H9 (cell line): ENCODE results near the gene GRID2. TPM values are rescaled to one million over a fixed set of nuclear protein-coding genes. Genes with fewer than 3 reads are reported as not detected.

Experiments used
- DNase-seq: peaks from one replicate; pipeline ENCODE4 v3.0.0-alpha.2; 2017
- H2AFZ ChIP-seq: one replicate; pipeline ENCODE4 v1.6.1; 2013; ENCODE audit warnings: mild to moderate bottlenecking, low read length, control low read depth, moderate library complexity
- H2AK5ac ChIP-seq: 2 replicates; pipeline ENCODE4 v1.6.1; 2013; ENCODE audit warnings: low read length, control low read depth, mixed read lengths; ENCODE audit not compliant: insufficient read length
- H2BK120ac ChIP-seq: one replicate; pipeline ENCODE4 v1.6.1; 2013; ENCODE audit warnings: low read depth, mild to moderate bottlenecking, low read length, control low read depth, inconsistent platforms; ENCODE audit not compliant: poor library complexity, severe bottlenecking
- H2BK12ac ChIP-seq: 2 replicates; pipeline ENCODE4 v1.6.1; 2013; ENCODE audit warnings: low read length, control low read depth, mixed read lengths, low read depth; ENCODE audit not compliant: insufficient read length
- H2BK15ac ChIP-seq: 2 replicates; pipeline ENCODE4 v1.6.1; 2013; ENCODE audit warnings: low read depth, low read length, control low read depth
- H2BK20ac ChIP-seq: one replicate; pipeline ENCODE4 v1.6.1; 2013; ENCODE audit warnings: low read depth, mild to moderate bottlenecking, low read length, control low read depth, inconsistent platforms; ENCODE audit not compliant: poor library complexity, severe bottlenecking
- H2BK5ac ChIP-seq: 2 replicates; pipeline ENCODE4 v1.6.1; 2013; ENCODE audit warnings: low read length, control low read depth, mixed read lengths; ENCODE audit not compliant: insufficient read length
- H3K14ac ChIP-seq: 2 replicates; pipeline ENCODE4 v1.6.1; 2013; ENCODE audit warnings: low read length, control low read depth; ENCODE audit not compliant: insufficient read depth
- H3K18ac ChIP-seq: 2 replicates; pipeline ENCODE4 v1.6.1; 2013; ENCODE audit warnings: low read depth, mild to moderate bottlenecking, mixed read lengths, low read length, control low read depth; ENCODE audit not compliant: insufficient read length
- H3K23ac ChIP-seq: 2 replicates; pipeline ENCODE4 v1.6.1; 2013; ENCODE audit warnings: low read length, control low read depth, mixed read lengths, low read depth; ENCODE audit not compliant: insufficient read length
- H3K23me2 ChIP-seq: 2 replicates; pipeline ENCODE4 v1.6.1; 2013; ENCODE audit warnings: low read depth, mild to moderate bottlenecking, mixed read lengths, low read length, control low read depth; ENCODE audit not compliant: insufficient read length, poor library complexity, severe bottlenecking
- H3K27ac ChIP-seq: 2 replicates; pipeline ENCODE4 v1.5.1; 2013; ENCODE audit warnings: low read length, control low read depth, mixed read lengths, low read depth; ENCODE audit not compliant: insufficient read length
- H3K27me3 ChIP-seq: 2 replicates; pipeline ENCODE4 v1.6.1; 2013; ENCODE audit warnings: low read length, control low read depth, inconsistent platforms; ENCODE audit not compliant: insufficient read depth
- H3K4ac ChIP-seq: 2 replicates; pipeline ENCODE4 v1.6.1; 2013; ENCODE audit warnings: low read depth, mild to moderate bottlenecking, control low read depth, inconsistent platforms, low read length, moderate library complexity
- H3K4me1 ChIP-seq: 2 replicates; pipeline ENCODE4 v1.6.1; 2013; ENCODE audit warnings: low read length, control low read depth, inconsistent platforms; ENCODE audit not compliant: insufficient read depth
- H3K4me2 ChIP-seq: 2 replicates; pipeline ENCODE4 v1.6.1; 2013; ENCODE audit warnings: low read length, control low read depth, mixed read lengths; ENCODE audit not compliant: insufficient read length, insufficient read depth
- H3K56ac ChIP-seq: 2 replicates; pipeline ENCODE4 v1.6.1; 2013; ENCODE audit warnings: low read depth, mild to moderate bottlenecking, mixed read lengths, low read length, control low read depth; ENCODE audit not compliant: insufficient read length
- H3K79me1 ChIP-seq: 2 replicates; pipeline ENCODE4 v1.6.1; 2013; ENCODE audit warnings: low read depth, mild to moderate bottlenecking, moderate library complexity, low read length, control low read depth, inconsistent platforms; ENCODE audit not compliant: insufficient read depth, poor library complexity, severe bottlenecking
- H3K79me2 ChIP-seq: 2 replicates; pipeline ENCODE4 v1.6.1; 2013; ENCODE audit warnings: low read length, control low read depth, inconsistent platforms; ENCODE audit not compliant: insufficient read depth
- H3K9ac ChIP-seq: 2 replicates; pipeline ENCODE4 v1.6.1; 2013; ENCODE audit warnings: low read length, control low read depth, mixed read lengths; ENCODE audit not compliant: insufficient read length; ENCODE audit errors: extremely low read depth
- H3K9me3 ChIP-seq: one replicate; pipeline ENCODE4 v1.6.1; 2013; ENCODE audit warnings: low read depth, low read length, inconsistent platforms; ENCODE audit not compliant: control insufficient read depth
- H3T11ph ChIP-seq: one replicate; pipeline ENCODE4 v1.6.1; 2013; ENCODE audit warnings: mild to moderate bottlenecking, low read length, control low read depth, inconsistent platforms
- H4K20me1 ChIP-seq: one replicate; pipeline ENCODE4 v1.6.1; 2013; ENCODE audit not compliant: control insufficient read depth, insufficient read length, insufficient read depth
- H4K5ac ChIP-seq: 2 replicates; pipeline ENCODE4 v1.6.1; 2013; ENCODE audit warnings: low read depth, mild to moderate bottlenecking, mixed read lengths, low read length, control low read depth; ENCODE audit not compliant: insufficient read length
- H4K8ac ChIP-seq: replicated peaks from 2 replicates; pipeline ENCODE4 v1.6.1; 2013; ENCODE audit warnings: low read length, control low read depth, mixed read lengths, low read depth; ENCODE audit not compliant: insufficient read length
- H4K91ac ChIP-seq: 2 replicates; pipeline ENCODE4 v1.6.1; 2013; ENCODE audit warnings: low read depth, mild to moderate bottlenecking, moderate library complexity, mixed read lengths, low read length, control low read depth; ENCODE audit not compliant: insufficient read length
- H3K27ac Mint-ChIP-seq, 3 experiments: 2 replicates in 2 of 3; 3 replicates in 1 of 3; pipeline ENCODE4 v1.8.0; 2020 to 2021; ENCODE audit warnings: mixed read lengths in 3 of 3, mild to moderate bottlenecking in 1 of 3, moderate library complexity in 1 of 3
- H3K27me3 Mint-ChIP-seq: 2 replicates; pipeline ENCODE4 v1.8.0; 2021; ENCODE audit warnings: low read depth, mild to moderate bottlenecking, moderate library complexity, mixed read lengths
- H3K36me3 Mint-ChIP-seq, 3 experiments: 2 replicates in 2 of 3; 3 replicates in 1 of 3; pipeline ENCODE4 v1.8.0; 2020 to 2021; ENCODE audit warnings: low read depth in 3 of 3, mixed read lengths in 3 of 3; ENCODE audit not compliant: insufficient read depth in 1 of 3
- H3K4me1 Mint-ChIP-seq, 2 experiments: 2 replicates each; pipeline ENCODE4 v1.8.0; 2020; ENCODE audit warnings: mixed read lengths in 2 of 2
- H3K4me3 Mint-ChIP-seq, 2 experiments: 2 replicates in 1 of 2; 3 replicates in 1 of 2; pipeline ENCODE4 v1.8.0; 2020 to 2021; ENCODE audit warnings: mild to moderate bottlenecking in 2 of 2, mixed read lengths in 2 of 2, moderate library complexity in 1 of 2
- H3K9me3 Mint-ChIP-seq, 2 experiments: 2 replicates in 1 of 2; 3 replicates in 1 of 2; pipeline ENCODE4 v1.8.0; 2020; ENCODE audit warnings: mild to moderate bottlenecking in 2 of 2, mixed read lengths in 2 of 2, moderate library complexity in 1 of 2
- CTCF ChIP-seq: fragments of 200-600 bp; sonication (generic); conservative IDR thresholded peaks from 3 replicates; pipeline ENCODE4 v1.8.0; 2021; ENCODE audit warnings: antibody characterized with exemption, mild to moderate bottlenecking
- WGBS: extraction: QIAGEN DNeasy Blood & Tissue Kit; methylation state at CpG from one replicate; pipeline ENCODE4 v1.1.7; 2013; ENCODE audit warnings: missing lambda C conversion rate, low lambda C conversion rate, mixed read lengths; ENCODE audit not compliant: insufficient read length; ENCODE audit errors: extremely low coverage; 5-methylcytosine and 5-hydroxymethylcytosine counted together
- total RNA-seq: library from RNA; stranded (reverse); gene quantifications from 2 replicates; pipeline ENCODE4 v1.2.1, GENCODE V29; 2021

Gene GRID2
- total RNA-seq, 1 experiment from 2014 or later = 21.8 TPM

GRCh38 chr4:92678292-92678691 is 374.5 kb downstream of the GRID2 start:
- Histone ChIP-seq H3K27ac (no peak overlapping the region), H3K18ac (no peak overlapping the region), H3K27me3 (no peaks in the 10 kb centered on the region), H2BK12ac (no peak overlapping the region), H2BK15ac (no peak overlapping the region), H3K9ac (no peak overlapping the region), H2BK120ac (no peak overlapping the region), H3K4me2 (no peak overlapping the region), H2BK5ac (no peak overlapping the region), H3K56ac (no peak overlapping the region), H3K9me3 (no peaks in the 10 kb centered on the region), H3K4me1 (no peaks in the 10 kb centered on the region), H3K4ac (no peak overlapping the region), H3K23ac (no peak overlapping the region), H3T11ph (no peak overlapping the region), H3K79me1 (no peaks in the 10 kb centered on the region), H4K5ac (no peak overlapping the region), H2AFZ (no peak overlapping the region), H2AK5ac (no peak overlapping the region), H4K91ac (no peak overlapping the region), H2BK20ac (no peak overlapping the region), H4K8ac (no peak overlapping the region), H3K23me2 (no peaks in the 10 kb centered on the region), H4K20me1 (no peaks in the 10 kb centered on the region), H3K14ac (no peak overlapping the region), H3K79me2 (no peaks in the 10 kb centered on the region)
- Mint-ChIP-seq H3K27me3 (no peaks in the 10 kb centered on the region), H3K9me3 (peaks cover 0 to 2% of the 10 kb centered on the region in 2 experiments; a peak in 1 of 5 replicates), H3K27ac (no peak overlapping the region), H3K4me3 (no peak overlapping the region), H3K36me3 (peaks cover 0 to 4% (median 3%) of the 10 kb centered on the region in 3 experiments; a peak in 4 of 7 replicates), H3K4me1 (peaks cover 2 to 6% of the 10 kb centered on the region in 2 experiments)
- no peak for TF ChIP-seq CTCF
- no CpG with 5 or more reads among the region's 4 CpGs for WGBS
- no peak for DNase-seq
